Embryonic facial prominence (tissue), 1 donor: ENCODE results near the gene RFLNA.

Source experiments
- DNase-seq: peaks from one replicate; pipeline ENCODE4 v3.0.0-alpha.2; 2016; ENCODE audit errors: extremely low spot score

Gene RFLNA

DNA sequence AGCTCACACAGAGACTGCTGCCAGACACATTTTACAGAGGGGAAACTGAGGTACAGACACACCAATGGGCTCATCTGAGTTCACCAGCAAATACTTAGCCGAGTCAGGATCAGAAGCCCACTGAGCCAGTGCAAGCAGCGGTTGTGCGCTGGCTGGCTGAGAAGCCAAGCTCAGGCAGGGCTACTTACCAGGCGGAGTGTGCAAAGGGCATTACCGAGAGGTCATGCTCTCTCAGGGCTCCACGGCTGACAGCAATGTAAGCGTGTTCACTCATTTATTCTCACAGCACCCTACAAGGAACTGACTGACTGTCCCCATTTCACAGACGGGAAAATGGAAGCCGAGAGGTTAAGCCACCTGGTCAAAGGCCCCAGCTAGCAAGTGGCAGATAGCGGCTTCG is 63.7 kb downstream of the RFLNA start:
- no peak for DNase-seq

DNA sequence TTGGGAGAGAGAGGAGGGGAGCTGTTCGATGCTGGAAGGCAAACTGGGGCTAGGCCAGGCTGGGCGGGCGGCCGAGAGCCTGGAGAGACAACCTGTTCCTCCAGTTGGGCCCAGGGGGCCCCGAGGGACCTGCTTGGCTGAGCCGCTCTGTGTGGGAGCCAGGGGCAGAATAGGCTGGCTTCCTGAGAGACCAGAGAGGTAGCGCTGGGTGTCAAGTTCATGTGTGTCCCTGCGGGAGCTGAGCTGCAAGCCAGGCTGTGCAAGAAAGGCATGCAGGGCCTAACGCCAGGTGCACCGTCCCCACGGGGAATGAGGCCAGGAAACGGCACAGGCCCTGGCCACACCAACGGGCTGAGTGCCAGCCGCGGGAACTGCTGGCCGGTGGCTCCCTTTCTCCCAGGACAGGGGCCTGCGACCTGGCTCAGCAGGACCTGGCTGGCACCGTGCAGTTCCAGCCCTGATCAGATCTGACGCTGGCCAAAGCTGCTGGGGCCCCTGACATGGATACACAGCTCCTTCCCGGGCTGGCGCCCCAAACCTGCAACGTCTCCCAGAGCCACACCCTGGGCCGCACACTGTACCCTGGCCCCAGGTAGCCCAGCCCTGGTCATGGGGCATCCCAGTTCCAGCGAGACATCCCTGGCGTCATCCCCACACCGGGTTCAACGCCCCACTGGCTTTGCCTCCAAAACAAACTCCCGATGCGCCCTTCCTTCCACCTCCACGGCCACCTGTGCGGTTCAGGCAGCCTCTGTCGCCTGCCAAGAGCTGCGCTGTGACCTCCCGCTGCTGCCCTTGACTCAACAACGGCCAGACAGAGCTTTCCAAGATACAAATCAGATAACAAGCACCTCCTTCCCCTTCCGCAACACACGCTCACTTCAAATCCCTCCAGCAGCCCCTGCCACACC is 65.0 kb downstream of the RFLNA start:
- DNase-seq = no peak

DNA sequence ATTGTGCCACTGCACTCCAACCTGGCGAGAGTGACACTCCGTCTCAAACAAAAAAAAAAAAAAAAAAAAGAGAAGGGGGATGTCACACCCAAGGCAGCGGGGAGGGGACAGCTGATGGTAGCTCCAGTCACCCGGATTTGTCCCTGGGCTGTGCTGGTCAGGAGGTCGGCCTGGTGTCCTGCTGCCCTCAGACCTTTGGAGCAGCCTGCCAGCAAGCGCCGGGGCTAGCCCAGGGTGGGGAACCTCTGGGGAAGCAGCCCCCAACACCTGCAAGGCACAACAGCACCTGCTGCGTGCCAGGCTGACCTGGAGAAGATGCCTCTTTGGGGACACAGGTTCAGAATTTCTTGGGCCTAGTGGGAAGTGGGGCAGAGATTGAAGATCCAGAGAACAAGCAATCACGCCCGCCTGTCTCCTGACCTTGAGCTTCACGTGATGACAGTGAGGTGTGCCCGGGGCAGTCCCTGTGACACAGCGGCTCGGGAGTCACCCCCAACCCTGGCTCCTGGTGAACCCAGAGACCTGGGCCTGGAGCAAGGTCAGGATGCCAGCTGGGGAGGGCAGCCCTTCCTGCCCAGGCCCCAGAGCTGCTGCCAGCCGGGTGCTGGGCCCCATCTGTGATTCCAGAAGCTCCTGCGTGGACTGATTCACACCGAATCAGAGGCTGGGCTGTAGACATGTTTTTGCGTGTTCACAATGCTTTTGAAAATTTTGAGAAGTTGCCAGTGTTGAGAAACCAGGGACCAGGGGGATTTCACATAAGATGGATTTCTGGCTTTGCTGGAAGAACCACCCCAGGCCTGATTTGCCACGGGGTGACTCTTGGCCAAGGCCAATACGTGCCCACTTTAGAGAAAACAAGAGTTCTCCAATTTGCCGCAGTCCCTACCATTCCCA is 66.4 kb downstream of the RFLNA start:
- no peak for DNase-seq

DNA sequence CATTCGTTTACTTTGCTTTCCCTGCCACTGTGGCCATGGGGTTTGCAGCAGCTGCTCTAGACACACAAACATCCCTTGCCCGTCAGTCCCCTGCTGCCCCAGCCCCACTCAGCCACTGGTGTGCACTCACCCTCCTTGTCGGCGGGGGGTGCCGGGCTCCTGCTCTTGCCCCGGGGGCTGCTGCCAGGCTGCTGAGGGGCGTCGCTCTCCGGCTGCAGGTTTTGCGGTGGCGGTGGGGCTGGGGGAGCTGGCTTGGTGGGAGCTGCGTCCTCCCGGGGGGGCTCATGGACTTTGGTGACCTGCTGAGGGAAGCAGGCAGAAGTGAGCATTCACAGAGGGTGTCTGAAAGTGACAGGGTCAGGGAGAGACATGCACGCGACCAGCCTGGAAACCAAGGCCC is 67.1 kb downstream of the RFLNA start:
- no peak for DNase-seq

- no peak for DNase-seq
Observed at GRCh38 chr12:124363353-124363965, 68.6 kb downstream of the RFLNA start.

GRCh38 chr12:124364543-124364942 is 69.7 kb downstream of the RFLNA start:
- no peak for DNase-seq
